Activated CD8-positive, alpha-beta memory T cell treated with anti-CD3 and anti-CD28 coated beads, Interleukin-2, amount 50 U/mL, for 24 hours (primary cell): ENCODE measurements around the gene ZNF764.
"Not testable (repeated sequence)": the region's sequence is repeated elsewhere in the genome, so short reads cannot be mapped to it uniquely, and the experiment has no call there.

Source experiments
- DNase-seq: peaks from one replicate; pipeline ENCODE4 v3.0.0-alpha.2; 2020; ENCODE audit errors: extremely low read depth

Gene ZNF764

GRCh38 chr16:30548416-30549253, 9.5 kb downstream of the ZNF764 start:
- DNase-seq, result no peak

GRCh38 chr16:30546115-30546514, 12.1 kb downstream of the ZNF764 start:
- no peak for DNase-seq

DNA sequence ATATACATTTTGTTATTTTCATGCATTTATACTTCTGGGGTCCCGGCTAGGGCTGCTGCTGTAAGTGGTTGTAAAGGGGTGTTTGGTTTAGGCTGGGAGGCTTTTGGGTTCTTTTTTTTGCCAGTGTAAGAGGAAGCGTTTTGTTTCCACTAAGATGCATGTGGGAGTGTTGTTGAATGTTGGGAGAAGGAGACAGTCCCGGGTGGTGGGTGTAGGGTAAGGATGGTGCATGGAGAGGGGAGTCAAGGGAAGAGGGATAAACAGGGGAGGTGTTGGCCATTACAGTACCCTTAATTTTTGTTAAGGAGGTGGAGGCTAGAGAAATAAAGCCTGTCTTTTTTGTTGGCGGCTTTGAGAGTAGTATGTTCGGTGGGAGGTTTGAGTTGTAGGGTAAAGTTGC, 15.1 kb downstream of the ZNF764 start:
- no peak for DNase-seq

- DNase-seq, result no peak
Measured at GRCh38 chr16:30541502-30542329, 16.5 kb downstream of the ZNF764 start.

DNA sequence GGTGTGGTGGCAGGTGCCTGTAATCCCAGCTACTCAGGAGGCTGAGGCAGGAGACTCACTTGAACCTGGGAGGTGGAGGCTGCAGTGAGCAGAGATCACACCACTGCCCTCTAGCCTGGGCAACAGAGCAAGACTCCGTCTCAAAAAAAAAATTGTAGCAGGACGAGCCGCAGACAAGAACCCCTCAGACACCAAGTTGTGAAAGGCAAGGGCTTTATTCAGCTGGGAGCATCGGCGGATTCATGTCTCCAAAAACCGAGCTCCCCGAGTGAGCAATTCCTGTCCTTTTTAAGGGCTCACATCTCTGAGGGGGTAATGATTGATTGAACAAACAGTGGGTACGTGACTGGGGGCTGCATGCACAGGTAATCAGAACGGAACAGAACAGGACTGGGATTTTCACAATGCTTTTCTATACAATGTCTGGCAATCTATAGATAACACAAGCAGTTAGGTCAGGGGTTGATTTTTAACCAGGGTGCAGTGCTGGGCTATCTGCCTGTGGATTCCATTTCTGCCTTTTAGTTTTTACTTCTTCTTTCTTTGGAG, 17.2 kb downstream of the ZNF764 start:
- not testable (repeated sequence) for DNase-seq

DNA sequence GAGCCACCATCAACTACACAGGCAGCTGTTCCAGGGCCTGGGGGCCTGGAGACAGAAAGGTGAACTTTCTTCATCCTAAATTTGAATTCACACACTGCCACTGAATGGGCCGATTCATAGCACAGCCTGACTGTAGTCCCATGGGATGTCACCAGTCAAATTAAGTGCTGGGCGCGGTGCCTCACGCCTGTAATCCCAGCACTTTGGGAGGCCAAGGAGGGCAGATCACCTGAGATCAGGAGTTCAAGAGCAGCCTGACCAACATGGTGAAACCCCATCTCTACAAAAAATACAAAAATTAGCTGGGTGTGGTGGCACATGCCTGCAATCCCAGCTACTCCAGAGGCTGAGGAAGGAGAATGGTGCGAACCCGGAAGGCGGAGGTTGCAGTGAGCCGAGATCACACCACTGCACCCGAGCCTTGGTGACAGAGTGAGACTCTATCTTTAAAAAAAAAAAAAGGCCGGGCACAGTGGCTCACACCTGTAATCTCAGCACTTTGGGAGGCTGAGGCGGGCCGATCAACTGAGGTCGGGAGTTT, 18.1 kb downstream of the ZNF764 start:
- not testable (repeated sequence) for DNase-seq

DNA sequence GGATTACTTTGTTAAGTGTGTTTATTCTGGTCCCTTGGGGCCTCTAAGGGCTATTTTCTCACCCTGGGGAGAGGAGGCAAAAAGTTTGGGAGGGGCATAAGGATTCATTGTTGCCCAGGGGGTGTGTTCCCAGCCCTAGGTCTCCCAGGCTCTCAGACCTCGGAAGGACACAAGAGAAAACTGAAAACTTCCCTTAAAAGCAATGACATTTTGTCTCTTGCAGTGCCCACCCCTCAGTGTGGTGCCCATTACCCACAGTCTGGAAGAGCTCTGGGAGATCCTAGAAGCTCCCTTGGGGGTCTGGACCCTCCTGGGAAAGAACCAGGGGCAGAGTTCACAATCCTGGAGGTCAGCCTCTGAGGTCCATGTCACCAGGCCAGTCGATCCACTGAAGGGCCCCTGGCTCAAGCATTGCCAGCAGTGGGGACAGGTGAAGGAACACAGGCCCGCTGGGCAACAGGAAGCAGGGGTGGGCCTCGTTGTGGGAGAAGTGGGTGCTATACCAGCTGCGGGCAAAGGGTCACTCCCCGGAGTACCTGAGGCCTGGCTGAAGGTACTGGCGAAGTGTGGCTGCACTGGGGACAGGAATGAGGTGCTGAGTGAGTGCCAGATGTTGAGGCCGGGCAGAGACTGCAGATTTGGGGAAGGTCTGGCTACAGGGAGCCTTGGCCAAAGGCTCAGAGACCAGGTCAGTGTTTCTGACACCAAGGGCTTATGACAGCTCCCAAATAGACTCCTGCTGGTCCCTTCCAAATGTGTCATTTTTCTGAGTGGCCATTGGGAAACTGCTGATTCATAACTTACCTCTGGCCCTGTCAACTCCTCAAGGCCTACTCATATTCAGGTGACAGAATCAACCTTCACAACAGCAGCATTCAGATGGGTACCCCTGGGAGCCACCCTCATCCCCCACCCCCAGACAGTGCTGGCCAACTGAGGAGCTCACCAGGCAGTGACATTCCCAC, 18.9 kb downstream of the ZNF764 start:
- DNase-seq, result no peak

- DNase-seq, result not testable (repeated sequence)
Measured at GRCh38 chr16:30536391-30537024, 21.7 kb downstream of the ZNF764 start.

GRCh38 chr16:30535777-30536190, 22.4 kb downstream of the ZNF764 start:
- DNase-seq, result no peak

GRCh38 chr16:30535106-30535776, 22.9 kb downstream of the ZNF764 start:
- DNase-seq, result no peak

- DNase-seq, result peak; percentile 80
Measured at GRCh38 chr16:30534368-30535105, 23.6 kb downstream of the ZNF764 start, which contains the start of gene ZNF747. TSS of gene ZNF747 (minus strand) at chr16:30534858. CDS start at chr16:30534679, 179 bp downstream.

- no peak for DNase-seq
Measured at GRCh38 chr16:30533748-30534367, 24.3 kb downstream of the ZNF764 start.

- DNase-seq, result no peak
Measured at GRCh38 chr16:30533146-30533522, 25.0 kb downstream of the ZNF764 start.

DNA sequence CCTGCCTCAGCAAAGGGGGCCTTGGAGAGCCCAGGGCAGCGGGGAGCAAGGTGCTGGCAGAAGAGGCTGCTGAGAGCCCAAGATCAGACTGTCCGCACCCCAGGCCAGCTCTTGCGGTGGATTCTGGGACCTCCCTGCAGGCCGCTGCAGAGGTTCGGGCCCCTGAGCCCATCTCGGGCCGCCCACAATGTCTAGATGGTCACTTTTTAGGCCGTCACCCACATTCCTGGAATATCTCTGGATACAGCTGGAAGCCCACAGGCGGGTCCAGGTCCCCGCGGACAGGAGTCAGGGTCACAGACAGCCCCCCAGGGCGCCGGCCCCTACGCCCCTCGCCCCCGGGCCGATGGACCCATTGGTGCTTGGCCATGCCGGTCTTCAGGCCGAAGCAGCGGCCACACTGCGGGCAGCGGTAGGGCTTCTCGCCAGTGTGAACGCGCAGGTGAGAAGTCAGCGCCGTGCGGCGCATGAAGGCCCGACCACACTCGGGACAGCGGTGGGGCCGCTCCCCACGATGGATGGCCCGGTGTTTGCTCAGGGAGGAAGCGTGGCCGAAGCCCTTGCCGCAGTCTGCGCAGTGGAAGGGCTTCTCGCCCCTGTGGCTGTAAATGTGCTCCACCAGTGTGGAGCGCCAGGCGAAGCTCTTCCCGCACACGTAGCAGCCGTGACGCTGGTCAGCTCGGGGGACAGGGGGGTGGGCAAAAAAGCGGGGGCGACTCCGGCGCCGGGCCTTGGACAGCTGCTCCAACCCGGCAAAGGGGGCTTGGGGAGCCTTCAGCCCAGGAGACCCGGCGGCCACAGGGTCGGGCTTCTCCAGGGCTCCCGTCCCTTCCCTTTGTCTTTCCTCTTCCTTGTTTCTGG, 25.7 kb downstream of the ZNF764 start:
- no peak for DNase-seq

DNA sequence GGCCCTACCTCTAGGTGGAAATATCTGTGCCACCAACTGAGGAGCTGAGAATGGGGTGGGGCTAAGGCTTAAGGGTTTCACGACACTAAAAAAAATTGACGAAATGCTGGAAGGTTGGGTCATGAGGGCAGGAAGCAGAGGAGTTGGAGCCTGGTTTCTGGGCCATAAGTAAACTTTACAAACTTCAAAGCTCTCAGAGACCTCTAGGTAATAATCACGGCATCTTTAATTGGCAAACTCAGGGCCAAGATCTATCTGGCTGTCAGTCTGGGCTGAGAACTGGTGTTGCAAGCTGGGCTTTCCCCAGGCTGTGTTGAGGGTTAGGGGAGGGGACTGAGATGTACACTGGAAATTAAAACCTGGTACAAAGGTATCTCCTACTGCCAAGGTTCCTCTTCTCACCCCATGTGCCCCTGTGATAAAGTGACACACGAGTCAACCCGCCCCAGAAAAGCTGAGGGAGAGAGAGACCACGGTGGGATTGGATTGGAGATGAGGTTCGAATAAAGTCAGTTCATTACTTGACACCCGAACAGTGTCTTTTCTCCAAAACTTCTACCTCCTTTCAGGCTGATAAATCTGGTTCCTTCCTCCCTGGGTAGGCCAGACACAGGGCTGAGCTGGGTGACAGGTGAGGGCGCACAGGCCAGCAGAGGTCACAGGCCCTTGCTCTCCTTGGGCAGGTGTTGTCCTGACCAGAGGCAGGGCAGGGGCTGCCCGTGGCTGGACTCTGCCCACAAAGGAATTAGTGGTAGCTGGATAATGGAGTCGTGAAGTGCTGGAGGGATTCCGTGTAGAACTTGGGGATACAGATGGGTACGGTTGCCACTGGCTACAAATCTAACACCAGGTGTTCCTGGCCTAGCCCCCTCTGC, 27.8 kb downstream of the ZNF764 start:
- no peak for DNase-seq

GRCh38 chr16:30528799-30529457, 29.2 kb downstream of the ZNF764 start:
- DNase-seq, result no peak
